HepG2 (cell line): ENCODE results near the gene NAV2. TPM values are rescaled to one million over a fixed set of nuclear protein-coding genes. Genes with fewer than 3 reads are reported as not detected.

ENCODE experiments used
- ARHGAP35 ChIP-seq: sonication (generic); formaldehyde crosslinking; IDR thresholded peaks from 2 replicates; pipeline ENCODE4 v1.9.0; 2022; ENCODE audit warnings: mild to moderate bottlenecking, inconsistent platforms, moderate library complexity, missing genetic modification reagents, borderline replicate concordance
- ASH2L ChIP-seq: fragments of 300-600, 200-600 bp; sonication (generic); IDR thresholded peaks from 2 replicates; pipeline ENCODE4 v1.7.0; 2017; ENCODE audit warnings: low read depth, mild to moderate bottlenecking, moderate library complexity, mixed read lengths, low read length; ENCODE audit not compliant: insufficient read length
- EP300 ChIP-seq, 3 experiments: sonication (generic) in 1 of 3; formaldehyde crosslinking in 1 of 3; IDR thresholded peaks; 2 replicates each; pipeline versions ENCODE4 v1.5.1 to v1.6.1; 2011 to 2020; ENCODE audit warnings: low read depth in 2 of 3, low read length in 2 of 3, borderline replicate concordance in 1 of 3, improper control_type of control experiment in 1 of 3, mild to moderate bottlenecking in 1 of 3, missing genetic modification reagents in 1 of 3, moderate library complexity in 1 of 3
- ETV5 ChIP-seq: IDR thresholded peaks from 2 replicates; pipeline ENCODE4 v1.6.1; 2018; ENCODE audit warnings: missing biosample characterization, missing genetic modification reagents, inconsistent platforms, borderline replicate concordance
- GATAD2A ChIP-seq: IDR thresholded peaks from 2 replicates; pipeline ENCODE4 v1.6.1; 2016
- ISL2 ChIP-seq: sonication (generic); formaldehyde crosslinking; IDR thresholded peaks from 2 replicates; pipeline ENCODE4 v1.5.0; 2020; ENCODE audit warnings: missing genetic modification reagents
- SOX6 ChIP-seq, 2 experiments: fragments of 450-650 bp in 1 of 2; sonication (generic) in 1 of 2; formaldehyde crosslinking in 1 of 2; IDR thresholded peaks; 2 replicates each; pipeline versions ENCODE4 v1.4.0 to v1.6.1; 2017 to 2020; ENCODE audit warnings: antibody characterized with exemption in 1 of 2, mild to moderate bottlenecking in 1 of 2, missing genetic modification reagents in 1 of 2
- TBX2 ChIP-seq: sonication (generic); formaldehyde crosslinking; IDR thresholded peaks from 2 replicates; pipeline ENCODE4 v1.5.0; 2020; ENCODE audit warnings: missing genetic modification reagents, mild to moderate bottlenecking, borderline replicate concordance
- TEAD3 ChIP-seq: optimal IDR thresholded peaks from 2 replicates; pipeline ENCODE3; 2016; ENCODE audit warnings: borderline replicate concordance
- ZC3H4 ChIP-seq: sonication (generic); formaldehyde crosslinking; IDR thresholded peaks from 2 replicates; pipeline ENCODE4 v1.4.0; 2020; ENCODE audit warnings: missing genetic modification reagents, borderline replicate concordance
- ZNF207 ChIP-seq: fragments of 450-650 bp; IDR thresholded peaks from 2 replicates; pipeline ENCODE4 v1.6.1; 2016; ENCODE audit warnings: antibody characterized with exemption, borderline replicate concordance
- polyA plus RNA-seq, 8 experiments: library from polyadenylated mRNA; depleted of rRNA in 3 of 8; stranded (reverse) in 7 of 8; unstranded in 1 of 8; fragments of >200 nt; fragmentation: Illumina TruSeq in 4 of 8; extraction: Trizol in 4 of 8; gene quantifications; 2 replicates each; pipeline versions ENCODE4 v1.2.1 to v1.2.3, GENCODE V29; 2011 to 2016; ENCODE audit warnings: low read depth in 4 of 8, missing spikeins in 1 of 8, mixed read lengths in 1 of 8; ENCODE audit not compliant: insufficient read depth in 1 of 8
- total RNA-seq, 5 experiments: library from RNA; depleted of rRNA; stranded (reverse); fragments of >200 nt; fragmentation: Illumina TruSeq; extraction: Trizol; gene quantifications; 2 replicates each; pipeline ENCODE4 v1.2.3, GENCODE V29; 2016; ENCODE audit warnings: low read depth in 1 of 5
- TF ChIP-seq, protein P1 (sequence below): IDR thresholded peaks from 2 replicates; pipeline ENCODE4 v1.4.0; 2020; ENCODE audit warnings: mild to moderate bottlenecking, missing genetic modification reagents
- TF ChIP-seq, protein P2 (sequence below): sonication (generic); formaldehyde crosslinking; IDR thresholded peaks from one replicate; pipeline ENCODE4 v1.5.1; 2020; ENCODE audit warnings: mild to moderate bottlenecking, missing genetic modification reagents; ENCODE audit errors: not compliant biosample characterization

NAV2 gene
- total and polyA plus RNA-seq, 2 of the 13 experiments (the other 11 are each of a cell fraction or from before 2014, with no cell fraction given): 9.3 to 34.6 TPM

GRCh38 chr11:20031155-20032001, 318.7 kb downstream of the NAV2 start (continued):
- TF ChIP-seq ZC3H4 (CRISPR knock-in tag) (no peak), GATAD2A (CRISPR knock-in tag) (peak; percentile 62; the same call in 1 of the 2 replicates), ARHGAP35 (CRISPR knock-in tag) (no peak), TEAD3 (CRISPR knock-in tag) (peak; percentile 79), ASH2L (peak; percentile 24), ISL2 (peak; percentile 47; the same call in 1 of the 2 replicates), ZNF207 (no peak), SOX6 (IDR thresholded peaks at IDR 0.05) (no peak), SOX6 (CRISPR knock-in tag; IDR thresholded peaks at IDR 0.05) (peak; percentile 71), EP300 (IDR thresholded peaks at IDR 0.05; ENCODE audit: low read depth in 2 of 2, low read length in 2 of 2) (peak; percentile 55 to 82; a peak in 3 of 4 replicates), EP300 (CRISPR knock-in tag; IDR thresholded peaks at IDR 0.05; ENCODE audit: borderline replicate concordance) (no peak), ETV5 (peak; percentile 22; the same call in 1 of the 2 replicates), TBX2 (CRISPR knock-in tag) (peak; percentile 31; the same call in 1 of the 2 replicates)
- TF ChIP-seq, protein P1, sequence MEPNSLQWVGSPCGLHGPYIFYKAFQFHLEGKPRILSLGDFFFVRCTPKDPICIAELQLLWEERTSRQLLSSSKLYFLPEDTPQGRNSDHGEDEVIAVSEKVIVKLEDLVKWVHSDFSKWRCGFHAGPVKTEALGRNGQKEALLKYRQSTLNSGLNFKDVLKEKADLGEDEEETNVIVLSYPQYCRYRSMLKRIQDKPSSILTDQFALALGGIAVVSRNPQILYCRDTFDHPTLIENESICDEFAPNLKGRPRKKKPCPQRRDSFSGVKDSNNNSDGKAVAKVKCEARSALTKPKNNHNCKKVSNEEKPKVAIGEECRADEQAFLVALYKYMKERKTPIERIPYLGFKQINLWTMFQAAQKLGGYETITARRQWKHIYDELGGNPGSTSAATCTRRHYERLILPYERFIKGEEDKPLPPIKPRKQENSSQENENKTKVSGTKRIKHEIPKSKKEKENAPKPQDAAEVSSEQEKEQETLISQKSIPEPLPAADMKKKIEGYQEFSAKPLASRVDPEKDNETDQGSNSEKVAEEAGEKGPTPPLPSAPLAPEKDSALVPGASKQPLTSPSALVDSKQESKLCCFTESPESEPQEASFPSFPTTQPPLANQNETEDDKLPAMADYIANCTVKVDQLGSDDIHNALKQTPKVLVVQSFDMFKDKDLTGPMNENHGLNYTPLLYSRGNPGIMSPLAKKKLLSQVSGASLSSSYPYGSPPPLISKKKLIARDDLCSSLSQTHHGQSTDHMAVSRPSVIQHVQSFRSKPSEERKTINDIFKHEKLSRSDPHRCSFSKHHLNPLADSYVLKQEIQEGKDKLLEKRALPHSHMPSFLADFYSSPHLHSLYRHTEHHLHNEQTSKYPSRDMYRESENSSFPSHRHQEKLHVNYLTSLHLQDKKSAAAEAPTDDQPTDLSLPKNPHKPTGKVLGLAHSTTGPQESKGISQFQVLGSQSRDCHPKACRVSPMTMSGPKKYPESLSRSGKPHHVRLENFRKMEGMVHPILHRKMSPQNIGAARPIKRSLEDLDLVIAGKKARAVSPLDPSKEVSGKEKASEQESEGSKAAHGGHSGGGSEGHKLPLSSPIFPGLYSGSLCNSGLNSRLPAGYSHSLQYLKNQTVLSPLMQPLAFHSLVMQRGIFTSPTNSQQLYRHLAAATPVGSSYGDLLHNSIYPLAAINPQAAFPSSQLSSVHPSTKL (CRISPR knock-in tag): peak; percentile 64; the same call in 1 of the 2 replicates
- TF ChIP-seq, protein P2, sequence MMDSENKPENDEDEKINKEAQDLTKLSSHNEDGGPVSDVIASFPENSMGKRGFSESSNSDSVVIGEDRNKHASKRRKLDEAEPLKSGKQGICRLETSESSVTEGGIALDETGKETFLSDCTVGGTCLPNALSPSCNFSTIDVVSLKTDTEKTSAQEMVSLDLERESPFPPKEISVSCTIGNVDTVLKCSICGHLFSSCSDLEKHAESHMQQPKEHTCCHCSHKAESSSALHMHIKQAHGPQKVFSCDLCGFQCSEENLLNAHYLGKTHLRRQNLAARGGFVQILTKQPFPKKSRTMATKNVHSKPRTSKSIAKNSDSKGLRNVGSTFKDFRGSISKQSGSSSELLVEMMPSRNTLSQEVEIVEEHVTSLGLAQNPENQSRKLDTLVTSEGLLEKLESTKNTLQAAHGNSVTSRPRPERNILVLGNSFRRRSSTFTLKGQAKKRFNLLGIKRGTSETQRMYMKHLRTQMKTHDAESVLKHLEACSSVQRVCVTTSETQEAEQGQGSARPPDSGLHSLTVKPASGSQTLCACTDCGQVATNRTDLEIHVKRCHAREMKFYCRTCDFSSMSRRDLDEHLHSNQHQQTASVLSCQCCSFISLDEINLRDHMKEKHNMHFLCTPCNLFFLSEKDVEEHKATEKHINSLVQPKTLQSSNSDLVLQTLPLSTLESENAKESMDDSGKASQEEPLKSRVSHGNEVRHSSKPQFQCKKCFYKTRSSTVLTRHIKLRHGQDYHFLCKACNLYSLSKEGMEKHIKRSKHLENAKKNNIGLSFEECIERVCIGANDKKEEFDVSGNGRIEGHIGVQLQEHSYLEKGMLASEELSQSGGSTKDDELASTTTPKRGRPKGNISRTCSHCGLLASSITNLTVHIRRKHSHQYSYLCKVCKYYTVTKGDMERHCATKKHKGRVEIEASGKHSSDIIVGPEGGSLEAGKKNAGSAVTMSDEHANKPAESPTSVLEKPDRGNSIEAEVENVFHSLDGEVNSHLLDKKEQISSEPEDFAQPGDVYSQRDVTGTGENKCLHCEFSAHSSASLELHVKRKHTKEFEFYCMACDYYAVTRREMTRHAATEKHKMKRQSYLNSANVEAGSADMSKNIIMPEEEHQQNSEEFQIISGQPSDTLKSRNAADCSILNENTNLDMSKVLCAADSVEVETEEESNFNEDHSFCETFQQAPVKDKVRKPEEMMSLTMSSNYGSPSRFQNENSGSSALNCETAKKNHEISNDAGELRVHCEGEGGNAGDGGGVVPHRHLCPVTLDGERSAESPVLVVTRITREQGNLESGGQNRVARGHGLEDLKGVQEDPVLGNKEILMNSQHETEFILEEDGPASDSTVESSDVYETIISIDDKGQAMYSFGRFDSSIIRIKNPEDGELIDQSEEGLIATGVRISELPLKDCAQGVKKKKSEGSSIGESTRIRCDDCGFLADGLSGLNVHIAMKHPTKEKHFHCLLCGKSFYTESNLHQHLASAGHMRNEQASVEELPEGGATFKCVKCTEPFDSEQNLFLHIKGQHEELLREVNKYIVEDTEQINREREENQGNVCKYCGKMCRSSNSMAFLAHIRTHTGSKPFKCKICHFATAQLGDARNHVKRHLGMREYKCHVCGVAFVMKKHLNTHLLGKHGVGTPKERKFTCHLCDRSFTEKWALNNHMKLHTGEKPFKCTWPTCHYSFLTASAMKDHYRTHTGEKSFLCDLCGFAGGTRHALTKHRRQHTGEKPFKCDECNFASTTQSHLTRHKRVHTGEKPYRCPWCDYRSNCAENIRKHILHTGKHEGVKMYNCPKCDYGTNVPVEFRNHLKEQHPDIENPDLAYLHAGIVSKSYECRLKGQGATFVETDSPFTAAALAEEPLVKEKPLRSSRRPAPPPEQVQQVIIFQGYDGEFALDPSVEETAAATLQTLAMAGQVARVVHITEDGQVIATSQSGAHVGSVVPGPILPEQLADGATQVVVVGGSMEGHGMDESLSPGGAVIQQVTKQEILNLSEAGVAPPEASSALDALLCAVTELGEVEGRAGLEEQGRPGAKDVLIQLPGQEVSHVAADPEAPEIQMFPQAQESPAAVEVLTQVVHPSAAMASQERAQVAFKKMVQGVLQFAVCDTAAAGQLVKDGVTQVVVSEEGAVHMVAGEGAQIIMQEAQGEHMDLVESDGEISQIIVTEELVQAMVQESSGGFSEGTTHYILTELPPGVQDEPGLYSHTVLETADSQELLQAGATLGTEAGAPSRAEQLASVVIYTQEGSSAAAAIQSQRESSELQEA (CRISPR knock-in tag): no peak
